Vagina (tissue), 2 donors: ENCODE results near the gene SLC2A11.

Experiments used
- CTCF ChIP-seq, 3 experiments: fragments of 450-650 bp in 2 of 3; fragments of 200-600 bp in 1 of 3; sonication (generic) in 1 of 3; IDR thresholded peaks; one replicate each; pipeline ENCODE4 v1.5.1; 2017 to 2019; ENCODE audit warnings: antibody characterized with exemption in 3 of 3, mild to moderate bottlenecking in 2 of 3, moderate library complexity in 2 of 3
- POLR2AphosphoS5 ChIP-seq, 2 donors: sonication (generic); formaldehyde crosslinking; IDR thresholded peaks; one replicate each; pipeline ENCODE4 v1.9.0; 2017; ENCODE audit warnings: antibody characterized with exemption in 2 of 2, mild to moderate bottlenecking in 2 of 2, low read depth in 1 of 2; ENCODE audit not compliant: insufficient read depth in 1 of 2

- TF ChIP-seq CTCF (IDR thresholded peaks at IDR 0.05), result no peak
- TF ChIP-seq POLR2AphosphoS5 (IDR thresholded peaks at IDR 0.05; ENCODE audit: insufficient read depth in 1 of 2, low read depth in 1 of 2), result no peak
These were observed 775 bp downstream of the SLC2A11 start for GRCh38 chr22:23858484-23858815.
